DOHH2 (cell line): ENCODE results near the gene CCSER2.
"Not testable (repeated sequence)": the region's sequence is repeated elsewhere in the genome, so short reads cannot be mapped to it uniquely, and the experiment has no call there.

Source experiments
- H3F3A ChIP-seq: fragments of 200-600 bp; sonication (generic), shearing (Covaris generic); 2 replicates; pipeline ENCODE4 v1.6.0; 2016; ENCODE audit warnings: antibody characterized with exemption, mild to moderate bottlenecking; ENCODE audit not compliant: control insufficient read depth, insufficient read depth
- H3K27ac ChIP-seq: fragments of 200-600 bp; sonication (generic); 2 replicates; pipeline ENCODE4 v1.5.1; 2014; ENCODE audit warnings: low read depth, mild to moderate bottlenecking, low read length, moderate library complexity
- H3K27me3 ChIP-seq: fragments of 200-600 bp; sonication (generic); 2 replicates; pipeline ENCODE4 v1.6.1; 2014; ENCODE audit warnings: mild to moderate bottlenecking, low read length, mixed read lengths; ENCODE audit not compliant: control insufficient read depth
- H3K36me3 ChIP-seq: fragments of 200-600 bp; sonication (generic); 2 replicates; pipeline ENCODE4 v1.6.1; 2014; ENCODE audit warnings: mild to moderate bottlenecking, low read length, moderate library complexity, mixed read lengths; ENCODE audit not compliant: control insufficient read depth
- H3K4me1 ChIP-seq: fragments of 200-600 bp; sonication (generic); 2 replicates; pipeline ENCODE4 v1.6.1; 2014; ENCODE audit warnings: mild to moderate bottlenecking, low read length, mixed read lengths; ENCODE audit not compliant: control insufficient read depth
- H3K4me2 ChIP-seq: fragments of 200-600 bp; sonication (generic); 2 replicates; pipeline ENCODE4 v1.6.0; 2014; ENCODE audit warnings: mild to moderate bottlenecking, low read length, moderate library complexity
- H3K4me3 ChIP-seq: fragments of 200-600 bp; sonication (generic); 2 replicates; pipeline ENCODE4 v1.5.1; 2014; ENCODE audit warnings: mild to moderate bottlenecking, low read length, mixed read lengths
- H3K79me2 ChIP-seq: fragments of 200-600 bp; sonication (generic); 2 replicates; pipeline ENCODE4 v1.6.1; 2014; ENCODE audit warnings: mild to moderate bottlenecking, low read length, mixed read lengths; ENCODE audit not compliant: control insufficient read depth
- H3K9me2 ChIP-seq: fragments of 200-600 bp; sonication (generic); replicated peaks from 2 replicates; pipeline ENCODE4 v1.6.1; 2014; ENCODE audit warnings: mild to moderate bottlenecking, low read length, mixed read lengths; ENCODE audit not compliant: control insufficient read depth
- H3K9me3 ChIP-seq: fragments of 200-600 bp; sonication (generic); 2 replicates; pipeline ENCODE4 v1.6.1; 2014; ENCODE audit warnings: antibody characterized with exemption, low read length, mixed read lengths; ENCODE audit not compliant: control insufficient read depth, insufficient read depth
- H4K20me1 ChIP-seq: fragments of 200-600 bp; sonication (generic); 2 replicates; pipeline ENCODE4 v1.6.0; 2014; ENCODE audit warnings: low read depth, mild to moderate bottlenecking, antibody characterized with exemption, low read length, moderate library complexity; ENCODE audit not compliant: control insufficient read depth, insufficient read depth
- CTCF ChIP-seq: fragments of 200-600 bp; sonication (generic); IDR thresholded peaks from one replicate; pipeline ENCODE4 v1.5.1; 2014; ENCODE audit warnings: antibody characterized with exemption, mild to moderate bottlenecking, low read depth, low read length; ENCODE audit not compliant: poor library complexity, severe bottlenecking
- EZH2phosphoT487 ChIP-seq: fragments of 200-600 bp; sonication (generic); IDR thresholded peaks from 2 replicates; pipeline ENCODE4 v1.6.1; 2017; ENCODE audit warnings: borderline replicate concordance, mild to moderate bottlenecking, antibody characterized with exemption, low read length, moderate library complexity, mixed read lengths

The CCSER2 gene

DNA sequence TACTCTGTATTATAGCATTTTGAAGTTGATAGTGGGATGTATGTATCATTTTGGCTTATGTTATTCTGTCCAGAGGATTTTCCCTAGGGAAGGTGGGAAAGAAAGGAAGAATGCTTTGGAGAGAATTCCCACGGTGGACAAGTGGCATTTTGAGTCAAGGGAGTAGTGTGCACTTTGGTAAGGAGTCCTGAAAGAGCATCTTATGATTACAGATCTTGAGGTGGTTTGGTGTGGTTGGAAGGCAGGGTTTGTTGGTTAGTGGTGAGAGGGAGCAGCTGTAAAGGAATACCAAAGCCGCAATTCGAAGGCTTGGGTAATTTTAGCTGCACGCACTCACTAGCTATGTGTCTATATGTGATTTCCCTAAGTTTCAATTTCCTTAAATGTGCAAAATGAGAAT lies 16.1 kb downstream of the CCSER2 start:
- H3K4me1 ChIP-seq: no peaks in the 10 kb centered on the region
- H3K79me2 ChIP-seq: peaks cover 37% of the 10 kb centered on the region

DNA sequence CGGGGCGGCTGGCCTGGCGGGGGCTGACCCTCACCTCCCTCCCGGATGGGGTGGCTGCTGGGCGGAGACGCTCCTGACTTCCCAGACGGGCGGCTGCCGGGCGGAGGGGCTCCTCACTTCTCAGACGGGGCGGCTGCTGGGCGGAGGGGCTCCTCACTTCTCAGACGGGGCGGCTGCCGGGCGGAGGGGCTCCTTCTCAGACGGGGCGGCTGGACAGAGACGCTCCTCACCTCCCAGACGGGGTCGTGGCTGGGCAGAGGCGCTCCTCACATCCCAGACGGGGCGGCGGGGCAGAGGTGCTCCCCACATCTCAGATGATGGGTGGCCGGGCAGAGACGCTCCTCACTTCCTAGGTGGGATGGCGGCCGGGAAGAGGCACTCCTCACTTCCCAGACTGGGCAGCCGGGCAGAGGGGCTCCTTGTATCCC lies 19.2 kb downstream of the CCSER2 start:
- H3K27ac ChIP-seq, H3K4me1 ChIP-seq, H3K27me3 ChIP-seq, H3K9me2 ChIP-seq, H4K20me1 ChIP-seq, H3K36me3 ChIP-seq, H3K4me2 ChIP-seq, H3K4me3 ChIP-seq, H3K9me3 ChIP-seq, H3F3A ChIP-seq: not testable (repeated sequence)
- H3K79me2 ChIP-seq: peaks cover 24% of the 10 kb centered on the region

More for the DNA sequence above, 16.1 kb downstream of the CCSER2 start:
- no peaks in the 10 kb centered on the region for H3K9me3 ChIP-seq
- no peaks in the 10 kb centered on the region for H3K36me3 ChIP-seq
- TF ChIP-seq CTCF (no peak), EZH2phosphoT487 (no peak)
- H4K20me1 ChIP-seq: 0 out of 2 replicates have a peak, but pooled peaks cover 3% of the 10 kb centered on the region
- H3K4me2 ChIP-seq: no peak overlapping the region
- H3K4me3 ChIP-seq: no peak overlapping the region
- H3K9me2 ChIP-seq: no peaks in the 10 kb centered on the region
- H3K27ac ChIP-seq: no peak overlapping the region
- H3K27me3 ChIP-seq: no peaks in the 10 kb centered on the region
- no peaks in the 10 kb centered on the region for H3F3A ChIP-seq

- Histone ChIP-seq H3K27ac (no peak overlapping the region), H4K20me1 (peaks cover 12% of the 10 kb centered on the region), H3K4me3 (no peak overlapping the region), H3K27me3 (no peaks in the 10 kb centered on the region), H3F3A (no peaks in the 10 kb centered on the region), H3K79me2 (peaks cover 26% of the 10 kb centered on the region), H3K4me1 (peaks cover 3% of the 10 kb centered on the region; the same call in 1 of the 2 replicates), H3K4me2 (no peak overlapping the region), H3K36me3 (no peaks in the 10 kb centered on the region), H3K9me3 (no peaks in the 10 kb centered on the region), H3K9me2 (no peaks in the 10 kb centered on the region)
- TF ChIP-seq EZH2phosphoT487: no peak
- TF ChIP-seq CTCF: no peak
Measured at GRCh38 chr10:84348447-84348846, 20.1 kb downstream of the CCSER2 start.

- TF ChIP-seq EZH2phosphoT487: no peak
- TF ChIP-seq CTCF: no peak
- Histone ChIP-seq H3K9me3 (no peaks in the 10 kb centered on the region), H3K4me3 (no peak overlapping the region), H3K27me3 (no peaks in the 10 kb centered on the region), H3K4me1 (peaks cover 3% of the 10 kb centered on the region; the same call in 1 of the 2 replicates), H3K79me2 (peaks cover 27% of the 10 kb centered on the region), H3K4me2 (no peak overlapping the region), H3F3A (no peaks in the 10 kb centered on the region), H3K36me3 (no peaks in the 10 kb centered on the region), H3K27ac (no peak overlapping the region), H3K9me2 (no peaks in the 10 kb centered on the region), H4K20me1 (peaks cover 15% of the 10 kb centered on the region)
Measured at GRCh38 chr10:84348860-84349259, 20.5 kb downstream of the CCSER2 start.
